Esophagus (tissue), 2 donors: Measurements from ENCODE around the gene RNF11. TPM values are rescaled to one million over a fixed set of nuclear protein-coding genes. Genes with fewer than 3 reads are reported as not detected.
A peak's percentile ranks its signal among the peaks of the same experiment; 100 is the strongest.

Source experiments
- H3K27ac ChIP-seq, 2 donors: one replicate each; pipeline ENCODE4 v1.5.1; 2013; ENCODE audit warnings: low read depth in 2 of 2, mild to moderate bottlenecking in 2 of 2, inconsistent platforms in 1 of 2, low read length in 1 of 2, moderate library complexity in 1 of 2
- H3K27me3 ChIP-seq, 2 donors: one replicate each; pipeline ENCODE4 v1.6.1; 2013; ENCODE audit warnings: low read length in 2 of 2, control low read depth in 1 of 2, mild to moderate bottlenecking in 1 of 2; ENCODE audit not compliant: insufficient read depth in 2 of 2, control insufficient read depth in 1 of 2
- H3K36me3 ChIP-seq, 2 donors: one replicate each; pipeline ENCODE4 v1.6.1; 2013; ENCODE audit warnings: low read length in 1 of 2; ENCODE audit not compliant: control insufficient read depth in 2 of 2, insufficient read depth in 2 of 2
- H3K4me1 ChIP-seq, 2 donors: one replicate each; pipeline ENCODE4 v1.6.1; 2013; ENCODE audit warnings: low read length in 1 of 2; ENCODE audit not compliant: control insufficient read depth in 2 of 2, insufficient read depth in 2 of 2
- H3K4me3 ChIP-seq, 2 donors: one replicate each; pipeline ENCODE4 v1.5.1; 2013; ENCODE audit warnings: low read length in 2 of 2, mild to moderate bottlenecking in 2 of 2, low read depth in 1 of 2, moderate library complexity in 1 of 2
- H3K9me3 ChIP-seq, 2 donors: one replicate each; pipeline ENCODE4 v1.6.1; 2013; ENCODE audit warnings: mild to moderate bottlenecking in 2 of 2, low read depth in 1 of 2, low read length in 1 of 2, moderate library complexity in 1 of 2; ENCODE audit not compliant: control insufficient read depth in 2 of 2, insufficient read depth in 1 of 2
- WGBS, 2 donors: extraction: QIAGEN DNeasy Blood & Tissue Kit; methylation state at CpG; one replicate each; pipeline ENCODE4 v1.1.7; 2013; 5-methylcytosine and 5-hydroxymethylcytosine counted together
- polyA plus RNA-seq, 2 donors: library from polyadenylated mRNA; stranded (reverse); fragments of 200-250 nt; gene quantifications; one replicate each; pipeline ENCODE4 v1.2.3, GENCODE V29; 2013
- donor health status: healthy with polysubstance abuse.
- donor health status: Bipolar disorder and iron deficiency.

The RNF11 gene
- polyA plus RNA-seq, 2 donors: 66.7 to 80.9 TPM

DNA sequence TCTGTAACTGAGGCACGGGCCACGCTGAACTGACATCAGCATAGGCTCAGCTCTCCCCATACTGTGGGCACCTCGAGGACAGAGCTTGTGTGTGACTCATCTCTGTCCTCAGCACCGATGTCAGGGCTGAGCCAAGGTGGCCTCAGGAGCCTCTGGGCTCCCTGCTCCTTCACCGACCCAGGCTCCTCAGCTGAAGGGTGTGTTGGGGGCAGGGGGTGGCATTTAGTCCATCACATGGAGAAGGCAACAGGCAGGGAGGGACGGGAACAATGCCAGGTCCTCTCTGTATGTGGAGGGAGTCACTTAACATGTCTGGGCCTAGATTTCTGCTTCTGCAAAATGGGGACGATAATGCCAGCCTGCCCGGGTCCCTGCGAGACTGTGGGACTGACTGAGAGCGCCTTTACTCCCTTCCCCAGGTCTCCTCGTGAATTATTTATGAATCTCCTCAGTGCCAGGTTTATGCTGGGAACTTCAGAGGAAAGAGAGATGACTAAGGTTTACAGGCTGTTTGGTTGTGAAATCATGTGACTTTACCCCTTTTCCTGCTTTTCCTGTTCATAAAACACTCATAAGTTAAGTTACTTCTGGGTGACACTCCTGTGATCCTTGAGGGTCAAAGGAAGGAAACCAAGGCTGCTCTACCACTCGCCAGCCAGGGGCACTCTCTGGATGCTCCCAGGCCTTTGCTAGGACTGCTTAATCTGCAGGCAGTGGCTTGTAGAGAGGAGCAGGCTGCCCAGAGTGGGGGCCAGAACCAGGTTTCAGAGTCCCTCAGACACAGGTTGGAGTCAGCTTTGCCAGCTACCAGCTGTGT, 78.1 kb downstream of the RNF11 start:
- Histone ChIP-seq H3K4me1 (peaks cover 0 to 24% of the 10 kb centered on the region in 2 donors), H3K36me3 (peaks cover 0 to 7% of the 10 kb centered on the region in 2 donors), H3K27me3 (no peaks in the 10 kb centered on the region), H3K27ac (peak overlapping the region; percentile 92 to 99), H3K4me3 (no peak overlapping the region), H3K9me3 (no peaks in the 10 kb centered on the region)
- 39 to 42% methylated on average over 12 of the region's 12 CpGs for WGBS, 2 donors

DNA sequence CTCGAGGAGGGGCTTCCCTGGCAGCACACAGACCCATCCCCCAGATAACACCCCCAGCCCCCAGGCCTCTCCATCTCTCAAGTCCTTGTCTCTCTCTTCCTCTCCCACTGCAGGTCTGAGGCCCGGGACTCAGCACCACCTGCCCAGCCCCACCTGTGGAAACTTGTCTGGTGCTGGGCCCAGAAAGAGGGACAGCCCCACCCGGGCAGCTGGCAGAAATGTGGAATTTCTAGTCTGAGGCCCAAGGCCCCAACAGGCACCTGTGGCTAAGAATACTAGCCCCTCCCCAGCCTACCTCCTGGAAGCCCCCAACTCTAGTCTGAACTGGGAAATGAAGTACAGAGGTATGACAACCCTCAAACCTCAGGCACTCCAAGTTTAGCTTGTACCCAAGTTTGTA, 78.9 kb downstream of the RNF11 start:
- H3K4me1 ChIP-seq: peaks cover 0 to 24% of the 10 kb centered on the region in 2 donors
- no peaks in the 10 kb centered on the region for H3K9me3 ChIP-seq
- 23 to 35% methylated on average over 3 of the region's 3 CpGs for WGBS, 2 donors
- H3K27ac ChIP-seq: peak overlapping the region; percentile 92 to 99
- H3K4me3 ChIP-seq: no peak overlapping the region
- H3K36me3 ChIP-seq: peaks cover 0 to 7% of the 10 kb centered on the region in 2 donors
- H3K27me3 ChIP-seq: no peaks in the 10 kb centered on the region

- no peak overlapping the region for H3K4me3 ChIP-seq
- peak overlapping the region in 1 of 2 donors; percentile 99 for H3K27ac ChIP-seq
- WGBS, 2 donors: 77 to 82% methylated on average over 9 of the region's 9 CpGs
- no peaks in the 10 kb centered on the region for H3K9me3 ChIP-seq
- H3K36me3 ChIP-seq: peaks cover 0 to 4% of the 10 kb centered on the region in 2 donors
- H3K27me3 ChIP-seq: no peaks in the 10 kb centered on the region
- H3K4me1 ChIP-seq: peaks cover 0 to 24% of the 10 kb centered on the region in 2 donors
Measured at GRCh38 chr1:51316113-51316845, 80.2 kb downstream of the RNF11 start.

- no peak overlapping the region for H3K27ac ChIP-seq
- no peaks in the 10 kb centered on the region for H3K27me3 ChIP-seq
- WGBS, 2 donors: 85 to 88% methylated on average over 4 of the region's 4 CpGs
- peaks cover 0 to 3% of the 10 kb centered on the region in 2 donors for H3K36me3 ChIP-seq
- no peak overlapping the region for H3K4me3 ChIP-seq
- H3K4me1 ChIP-seq: peaks cover 0 to 24% of the 10 kb centered on the region in 2 donors
- H3K9me3 ChIP-seq: no peaks in the 10 kb centered on the region
Measured at GRCh38 chr1:51316846-51317120, 80.7 kb downstream of the RNF11 start.

DNA sequence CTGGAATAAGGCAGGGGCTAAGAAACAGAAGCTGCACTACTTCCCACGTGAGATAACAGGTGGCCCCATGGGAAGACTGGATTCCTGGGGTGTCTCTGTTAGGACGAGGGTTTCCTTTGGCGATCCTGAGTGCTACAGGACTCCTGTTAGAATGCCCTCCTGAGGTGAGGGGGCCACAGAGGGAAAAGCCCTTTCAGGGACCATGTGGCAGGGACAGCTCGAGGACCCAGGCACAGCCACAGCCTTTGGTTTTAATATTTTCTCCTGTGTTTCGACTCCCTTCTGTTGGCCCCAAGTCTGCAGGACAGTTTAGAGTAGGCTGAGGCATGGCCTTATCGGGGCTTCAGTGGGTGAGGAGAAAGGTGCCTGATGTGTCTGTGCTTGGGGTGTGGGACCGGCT, 81.7 kb downstream of the RNF11 start:
- H3K27ac ChIP-seq: no peak overlapping the region

GRCh38 chr1:51320967-51321923, 85.2 kb downstream of the RNF11 start:
- no peak overlapping the region for H3K4me3 ChIP-seq
- WGBS, 2 donors: 89 to 95% methylated on average over 11 of the region's 11 CpGs
- no peak overlapping the region for H3K27ac ChIP-seq
- H3K9me3 ChIP-seq: no peaks in the 10 kb centered on the region
- H3K27me3 ChIP-seq: no peaks in the 10 kb centered on the region
- H3K36me3 ChIP-seq: no peaks in the 10 kb centered on the region
- H3K4me1 ChIP-seq: peaks cover 2 to 3% of the 10 kb centered on the region in 2 donors

More for the DNA sequence above, 81.7 kb downstream of the RNF11 start:
- H3K9me3 ChIP-seq: no peaks in the 10 kb centered on the region
- H3K4me1 ChIP-seq: peaks cover 0 to 24% of the 10 kb centered on the region in 2 donors
- no peak overlapping the region for H3K4me3 ChIP-seq
- 93 to 95% methylated on average over 7 of the region's 7 CpGs for WGBS, 2 donors
- peaks cover 0 to under 1% of the 10 kb centered on the region in 2 donors for H3K36me3 ChIP-seq
- no peaks in the 10 kb centered on the region for H3K27me3 ChIP-seq

DNA sequence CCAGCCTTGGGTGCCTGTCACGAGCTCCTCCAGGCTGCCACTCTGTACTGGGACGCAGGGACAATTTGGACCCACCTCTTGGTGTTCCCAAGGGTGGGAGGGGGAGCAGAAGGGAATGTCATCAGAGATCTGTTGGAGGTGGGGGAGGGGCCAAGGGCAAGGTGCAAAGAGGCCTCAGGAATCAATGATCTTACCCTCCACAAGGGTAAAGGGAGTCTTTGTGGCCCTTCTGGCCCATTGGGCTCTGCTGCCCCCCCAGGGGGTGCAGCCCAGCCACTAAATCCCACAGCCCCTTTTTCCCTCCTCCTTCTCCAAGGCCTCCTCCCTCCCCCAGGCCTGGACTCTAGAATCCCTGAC, 85.8 kb downstream of the RNF11 start:
- no peak overlapping the region for H3K4me3 ChIP-seq
- H3K4me1 ChIP-seq: peaks cover 0 to 3% of the 10 kb centered on the region in 2 donors
- no peaks in the 10 kb centered on the region for H3K36me3 ChIP-seq
- no peak overlapping the region for H3K27ac ChIP-seq
- H3K9me3 ChIP-seq: no peaks in the 10 kb centered on the region
- H3K27me3 ChIP-seq: no peaks in the 10 kb centered on the region
- 72 to 90% methylated on average over 2 of the region's 2 CpGs for WGBS, 2 donors

GRCh38 chr1:51322417-51323101, 86.5 kb downstream of the RNF11 start:
- Histone ChIP-seq H3K4me3 (no peak overlapping the region), H3K27me3 (no peaks in the 10 kb centered on the region), H3K27ac (no peak overlapping the region), H3K36me3 (no peaks in the 10 kb centered on the region), H3K4me1 (peaks cover 0 to 3% of the 10 kb centered on the region in 2 donors), H3K9me3 (no peaks in the 10 kb centered on the region)
- WGBS, 2 donors: 84 to 93% methylated on average over 4 of the region's 4 CpGs
